Osteocyte (in vitro differentiated cells): ENCODE measurements around the gene ASCL2. TPM values are rescaled to one million over a fixed set of nuclear protein-coding genes. Genes with fewer than 3 reads are reported as not detected.
"Not testable (repeated sequence)": the region's sequence is repeated elsewhere in the genome, so short reads cannot be mapped to it uniquely, and the experiment has no call there.

Source experiments
- DNase-seq: peaks from one replicate; pipeline ENCODE4 v3.0.0; 2021; ENCODE audit warnings: mixed read lengths; ENCODE audit not compliant: unreplicated experiment; ENCODE audit errors: extremely low spot score
- H3K27ac Mint-ChIP-seq: one replicate; pipeline ENCODE4 v1.8.0; 2021; ENCODE audit warnings: mild to moderate bottlenecking, mixed read lengths; ENCODE audit not compliant: unreplicated experiment
- H3K27me3 Mint-ChIP-seq: one replicate; pipeline ENCODE4 v1.8.0; 2021; ENCODE audit warnings: mixed read lengths; ENCODE audit not compliant: unreplicated experiment
- H3K36me3 Mint-ChIP-seq: one replicate; pipeline ENCODE4 v1.8.0; 2021; ENCODE audit warnings: mixed read lengths; ENCODE audit not compliant: unreplicated experiment
- H3K4me1 Mint-ChIP-seq: one replicate; pipeline ENCODE4 v1.8.0; 2021; ENCODE audit warnings: mixed read lengths; ENCODE audit not compliant: unreplicated experiment
- H3K4me3 Mint-ChIP-seq: one replicate; pipeline ENCODE4 v1.8.0; 2021; ENCODE audit warnings: mild to moderate bottlenecking, moderate library complexity, mixed read lengths; ENCODE audit not compliant: unreplicated experiment
- H3K9me3 Mint-ChIP-seq: one replicate; pipeline ENCODE4 v1.8.0; 2021; ENCODE audit warnings: mixed read lengths; ENCODE audit not compliant: unreplicated experiment
- total RNA-seq: library from RNA; stranded (reverse); gene quantifications from 2 replicates; pipeline ENCODE4 v1.2.1, GENCODE V29; 2021
- TF ChIP-seq, protein P1 (sequence below): fragments of 200-600 bp; sonication (generic); IDR thresholded peaks from 2 replicates; pipeline ENCODE4 v1.5.0; 2021; ENCODE audit warnings: antibody characterized with exemption, mild to moderate bottlenecking, moderate library complexity

ASCL2 gene
- total RNA-seq, 1 donor from 2014 or later, result not detected

DNA sequence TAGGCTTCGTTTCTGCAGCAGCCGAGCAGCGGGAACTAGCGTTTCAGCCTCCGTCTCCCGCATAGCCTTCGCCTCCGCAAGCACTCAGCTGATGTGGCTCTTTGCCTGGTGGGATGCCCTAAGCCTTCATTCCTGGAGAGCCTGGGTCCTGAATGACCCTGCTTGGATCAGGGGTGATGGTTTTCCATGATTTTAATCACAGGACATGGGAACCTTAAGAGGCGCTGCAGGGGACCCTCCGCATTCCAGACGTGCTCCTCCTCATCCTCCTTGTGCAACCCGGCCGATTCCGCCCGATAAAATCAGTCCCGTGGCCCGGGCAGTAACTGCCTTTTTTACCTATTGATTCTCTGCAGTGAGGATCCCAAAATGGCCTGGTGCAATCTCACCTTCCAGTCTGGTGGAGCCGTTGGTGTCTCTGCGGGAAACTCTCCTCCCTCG is 23.2 kb upstream of the ASCL2 start:
- peak; percentile 78 for DNase-seq
- Mint-ChIP-seq H3K4me3 (no peak overlapping the region), H3K27me3 (peaks cover 28% of the 10 kb centered on the region), H3K4me1 (peaks cover 3% of the 10 kb centered on the region), H3K9me3 (no peaks in the 10 kb centered on the region), H3K27ac (no peak overlapping the region), H3K36me3 (no peaks in the 10 kb centered on the region)
- TF ChIP-seq, protein P1, sequence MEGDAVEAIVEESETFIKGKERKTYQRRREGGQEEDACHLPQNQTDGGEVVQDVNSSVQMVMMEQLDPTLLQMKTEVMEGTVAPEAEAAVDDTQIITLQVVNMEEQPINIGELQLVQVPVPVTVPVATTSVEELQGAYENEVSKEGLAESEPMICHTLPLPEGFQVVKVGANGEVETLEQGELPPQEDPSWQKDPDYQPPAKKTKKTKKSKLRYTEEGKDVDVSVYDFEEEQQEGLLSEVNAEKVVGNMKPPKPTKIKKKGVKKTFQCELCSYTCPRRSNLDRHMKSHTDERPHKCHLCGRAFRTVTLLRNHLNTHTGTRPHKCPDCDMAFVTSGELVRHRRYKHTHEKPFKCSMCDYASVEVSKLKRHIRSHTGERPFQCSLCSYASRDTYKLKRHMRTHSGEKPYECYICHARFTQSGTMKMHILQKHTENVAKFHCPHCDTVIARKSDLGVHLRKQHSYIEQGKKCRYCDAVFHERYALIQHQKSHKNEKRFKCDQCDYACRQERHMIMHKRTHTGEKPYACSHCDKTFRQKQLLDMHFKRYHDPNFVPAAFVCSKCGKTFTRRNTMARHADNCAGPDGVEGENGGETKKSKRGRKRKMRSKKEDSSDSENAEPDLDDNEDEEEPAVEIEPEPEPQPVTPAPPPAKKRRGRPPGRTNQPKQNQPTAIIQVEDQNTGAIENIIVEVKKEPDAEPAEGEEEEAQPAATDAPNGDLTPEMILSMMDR, result no peak

- Mint-ChIP-seq H3K4me1 (peaks cover 3% of the 10 kb centered on the region), H3K4me3 (no peak overlapping the region), H3K9me3 (no peaks in the 10 kb centered on the region), H3K27me3 (peaks cover 49% of the 10 kb centered on the region), H3K36me3 (no peaks in the 10 kb centered on the region), H3K27ac (no peak overlapping the region)
- DNase-seq, result peak; percentile 75
- TF ChIP-seq, protein P1, result no peak
These were observed 20.0 kb upstream of the ASCL2 start for GRCh38 chr11:2290351-2290841.

DNA sequence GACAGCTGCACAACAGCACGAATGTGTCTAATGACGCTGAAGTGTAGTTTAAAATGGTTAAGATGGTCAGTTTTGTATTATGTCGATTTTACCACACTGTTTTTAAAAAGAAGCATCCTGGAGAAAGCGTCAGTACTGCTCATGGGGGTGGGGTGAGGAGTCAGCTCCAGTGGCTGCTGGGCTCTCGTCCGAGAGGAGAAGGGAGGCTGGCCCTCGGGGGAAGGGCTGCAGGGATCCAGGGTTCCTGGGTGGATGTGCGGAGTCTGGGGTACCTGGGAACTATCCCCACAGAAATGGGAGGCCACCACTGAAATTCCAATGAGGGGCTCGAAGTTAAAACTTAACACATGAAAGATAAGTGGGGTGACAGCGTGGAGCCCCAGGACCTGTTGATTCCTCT is 19.5 kb upstream of the ASCL2 start:
- TF ChIP-seq, protein P1, result no peak
- peak; percentile 75 for DNase-seq
- Mint-ChIP-seq H3K27ac (no peak overlapping the region), H3K36me3 (no peaks in the 10 kb centered on the region), H3K9me3 (no peaks in the 10 kb centered on the region), H3K4me3 (no peak overlapping the region), H3K27me3 (peaks cover 52% of the 10 kb centered on the region), H3K4me1 (peaks cover 3% of the 10 kb centered on the region)

DNA sequence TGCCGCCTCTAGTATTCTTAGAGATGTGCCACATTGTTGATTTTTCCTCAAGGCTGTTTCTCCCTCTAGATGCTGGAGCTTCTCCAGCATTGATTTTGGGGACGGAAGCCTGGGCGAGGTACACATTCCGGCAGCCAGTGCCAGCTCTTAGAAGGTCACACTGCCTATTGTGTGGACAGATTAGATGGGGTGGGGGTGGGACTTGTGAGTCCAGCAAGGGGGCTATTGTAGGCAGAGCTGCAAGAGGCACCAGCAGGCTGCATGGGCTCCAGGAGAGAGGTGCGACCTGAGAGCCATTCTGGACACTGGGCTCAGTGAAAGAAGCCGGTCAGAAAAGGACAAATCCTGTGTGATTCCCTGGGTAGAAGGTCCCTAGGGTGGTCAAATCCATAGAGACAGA is 19.0 kb upstream of the ASCL2 start:
- Mint-ChIP-seq H3K9me3 (no peaks in the 10 kb centered on the region), H3K36me3 (no peaks in the 10 kb centered on the region), H3K4me1 (peaks cover 3% of the 10 kb centered on the region), H3K4me3 (no peak overlapping the region), H3K27me3 (peaks cover 53% of the 10 kb centered on the region), H3K27ac (no peak overlapping the region)
- TF ChIP-seq, protein P1, result no peak
- peak; percentile 51 for DNase-seq

GRCh38 chr11:2287091-2287490 is 16.7 kb upstream of the ASCL2 start:
- Mint-ChIP-seq H3K4me1 (peaks cover 3% of the 10 kb centered on the region), H3K27ac (no peak overlapping the region), H3K4me3 (no peak overlapping the region), H3K27me3 (peaks cover 64% of the 10 kb centered on the region), H3K9me3 (peaks cover 14% of the 10 kb centered on the region), H3K36me3 (no peaks in the 10 kb centered on the region)
- DNase-seq, result peak; percentile 75
- TF ChIP-seq, protein P1, result no peak

- not testable (repeated sequence) for H3K4me1 Mint-ChIP-seq, H3K27ac Mint-ChIP-seq, H3K36me3 Mint-ChIP-seq, H3K4me3 Mint-ChIP-seq, DNase-seq
- Mint-ChIP-seq H3K9me3 (peaks cover 17% of the 10 kb centered on the region), H3K27me3 (peaks cover 71% of the 10 kb centered on the region)
These were observed 16.0 kb upstream of the ASCL2 start for GRCh38 chr11:2286350-2286749.
